GM18517 (cell line): ENCODE measurements around the gene SEC14L5.

Experiments
- ATAC-seq: cut with Tn5 transposase; IDR thresholded peaks from one replicate; pipeline ENCODE4 v1.9.1; 2021; ENCODE audit warnings: mild to moderate bottlenecking, moderate library complexity; ENCODE audit not compliant: unreplicated experiment

The SEC14L5 gene

DNA sequence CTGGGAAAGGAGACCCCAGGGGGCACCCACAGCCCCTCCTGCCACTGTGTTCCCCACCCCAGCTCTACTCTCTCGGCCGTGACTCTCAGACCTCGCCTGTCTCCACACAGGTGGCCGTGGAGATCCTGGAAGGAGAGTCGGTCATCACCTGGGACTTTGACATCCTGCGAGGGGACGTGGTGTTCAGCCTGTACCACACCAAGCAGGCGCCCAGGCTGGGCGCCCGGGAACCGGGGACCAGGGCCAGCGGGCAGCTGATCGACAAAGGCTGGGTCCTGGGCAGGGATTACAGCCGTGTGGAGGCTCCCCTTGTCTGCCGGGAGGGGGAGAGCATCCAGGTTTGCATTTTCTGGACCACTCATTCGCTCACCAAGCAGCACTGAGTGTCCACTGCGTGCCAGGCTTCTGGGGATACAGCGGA lies 50.2 kb downstream of the SEC14L5 start:
- ATAC-seq, result no peak

DNA sequence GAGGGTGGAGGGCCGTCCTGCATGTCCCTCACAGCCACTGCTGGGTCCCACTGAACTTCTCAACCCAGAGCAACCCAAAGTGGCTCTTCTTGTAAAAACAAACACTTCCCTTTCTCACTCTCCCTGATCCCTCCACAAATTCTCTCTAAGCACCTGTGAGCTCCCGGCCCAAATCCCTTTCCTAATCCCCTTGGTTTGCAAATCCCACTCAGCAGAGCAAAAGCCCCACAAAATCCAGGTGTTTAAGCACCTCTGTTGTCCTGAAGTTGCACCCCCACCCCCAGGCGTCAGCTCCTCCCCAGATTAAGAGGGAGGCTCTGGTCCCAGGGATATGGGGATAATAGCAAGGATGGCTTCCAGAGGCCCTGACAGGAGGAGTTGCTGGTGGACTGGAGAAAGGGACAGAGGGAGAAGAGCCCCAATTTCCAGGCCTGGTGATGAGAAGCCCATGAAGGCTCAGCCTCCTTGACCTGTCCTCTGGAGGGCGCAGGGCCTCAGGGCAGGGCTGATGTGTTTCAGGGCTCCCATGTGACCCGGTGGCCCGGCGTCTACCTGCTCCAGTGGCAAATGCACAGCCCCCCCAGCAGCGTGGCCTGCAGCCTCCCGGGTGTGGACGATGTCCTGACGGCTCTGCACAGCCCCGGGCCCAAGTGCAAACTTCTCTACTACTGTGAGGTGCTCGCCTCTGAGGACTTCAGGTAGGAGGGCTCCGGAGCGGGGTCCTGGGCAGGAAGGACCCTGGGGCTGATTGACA lies 52.6 kb downstream of the SEC14L5 start:
- no peak for ATAC-seq

DNA sequence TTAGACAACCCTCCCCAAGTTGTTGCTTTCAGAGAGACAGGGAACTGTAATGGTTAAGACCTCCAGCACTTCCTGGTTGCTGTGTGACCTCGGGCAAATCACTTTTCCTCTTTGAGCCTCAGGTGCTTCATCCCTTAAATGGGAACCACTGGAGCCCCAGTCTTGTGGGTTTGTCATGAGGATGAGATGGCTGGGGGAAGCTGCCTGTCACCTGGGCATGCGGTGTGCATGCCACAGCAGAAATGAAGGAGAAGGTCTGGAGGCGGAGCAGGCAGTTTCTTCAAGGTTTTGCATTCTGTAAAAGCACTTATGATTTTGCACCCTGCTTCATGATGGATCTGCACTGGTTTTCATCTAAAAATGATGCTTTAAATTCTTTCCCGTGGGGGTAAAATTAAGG lies 53.5 kb downstream of the SEC14L5 start:
- ATAC-seq, result no peak

DNA sequence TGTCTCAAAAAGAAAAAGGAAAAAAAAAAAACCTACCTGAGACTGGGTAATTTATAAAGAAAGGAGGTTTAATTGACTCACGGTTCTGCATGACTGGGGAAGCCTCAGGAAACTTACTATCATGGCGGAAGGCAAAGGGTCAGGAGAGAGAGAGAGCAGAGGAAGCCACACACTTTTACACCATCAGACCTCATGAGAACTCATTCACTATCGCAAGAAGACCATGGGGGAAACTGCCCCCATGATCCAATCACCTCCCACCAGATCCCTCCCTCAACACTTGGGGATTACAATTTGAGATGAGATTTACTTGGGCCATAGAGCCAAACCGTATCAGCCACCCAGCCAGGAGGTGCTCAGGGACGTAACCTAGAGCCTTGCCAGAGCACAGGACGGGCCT lies 54.8 kb downstream of the SEC14L5 start:
- no peak for ATAC-seq

DNA sequence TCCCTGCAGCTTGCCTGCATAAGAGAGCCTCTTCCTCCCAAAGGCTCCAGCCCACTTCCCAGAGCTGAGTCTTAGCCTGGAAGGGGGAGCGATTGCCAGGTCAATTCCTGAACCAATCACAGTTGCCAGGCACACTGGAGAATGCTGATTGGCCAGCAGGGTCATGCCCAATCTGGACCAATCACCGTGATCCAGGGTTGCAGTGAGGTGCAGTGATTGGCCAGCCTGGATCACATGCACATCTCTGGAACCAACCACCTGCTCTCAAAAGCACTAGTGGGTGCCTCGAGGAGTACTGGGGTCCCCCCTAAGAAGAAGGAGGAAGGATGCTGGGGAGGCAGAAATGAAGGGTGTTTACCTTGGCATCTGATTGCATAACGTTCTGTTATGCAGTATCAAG lies 57.2 kb downstream of the SEC14L5 start:
- no peak for ATAC-seq

DNA sequence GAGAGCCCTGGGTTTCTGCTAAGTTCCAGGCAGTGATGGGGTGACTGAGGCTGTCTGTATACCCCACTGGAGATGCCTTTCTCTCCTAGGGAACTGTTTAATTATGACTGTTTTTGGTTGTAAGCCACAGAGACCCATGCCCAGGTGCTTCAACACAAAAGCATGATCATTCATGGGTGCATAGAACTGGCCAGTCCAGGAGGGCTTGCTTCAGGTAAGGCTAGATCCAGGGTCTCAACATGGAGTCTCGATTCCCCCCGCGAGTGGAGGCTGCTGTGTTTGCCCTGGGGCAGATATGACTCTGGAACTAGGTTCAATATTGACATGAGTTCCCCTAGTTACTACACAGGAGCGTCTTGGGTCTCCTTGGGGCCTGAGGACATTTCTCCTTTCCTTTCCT lies 57.8 kb downstream of the SEC14L5 start:
- no peak for ATAC-seq

DNA sequence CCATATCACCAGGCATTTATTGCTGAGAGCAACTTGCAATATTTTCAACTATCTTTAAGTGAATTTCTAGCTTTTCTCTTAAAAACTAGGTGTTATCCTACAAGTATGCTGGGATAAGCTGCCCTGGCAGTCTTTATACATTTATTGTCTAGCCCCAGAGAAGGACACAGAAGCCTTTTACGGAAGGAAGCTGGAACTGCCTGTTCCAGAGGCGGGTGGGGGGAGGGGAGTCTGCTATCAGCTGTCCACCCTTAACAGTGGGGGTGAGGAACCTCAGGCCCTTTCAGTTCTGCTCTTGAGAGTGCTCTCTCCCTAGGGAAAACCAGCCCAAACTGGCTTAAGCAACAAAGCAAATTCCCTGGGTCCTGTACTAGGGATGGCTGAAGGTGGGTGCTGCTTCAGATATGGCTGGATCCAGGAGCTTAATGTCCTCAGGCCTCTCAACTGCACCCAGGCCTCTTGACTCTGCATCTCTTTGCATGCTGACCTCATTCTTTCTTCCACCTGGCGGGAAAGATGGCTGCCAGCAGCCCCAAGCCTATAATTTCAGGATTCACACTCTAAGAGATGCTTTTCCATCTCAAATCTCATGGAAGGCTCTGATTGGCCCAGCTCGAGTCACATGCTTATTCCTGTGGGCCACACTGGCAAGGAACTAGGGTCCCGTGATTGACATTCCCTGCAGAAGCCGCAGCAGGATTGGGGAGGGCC lies 59.0 kb downstream of the SEC14L5 start:
- ATAC-seq, result no peak

DNA sequence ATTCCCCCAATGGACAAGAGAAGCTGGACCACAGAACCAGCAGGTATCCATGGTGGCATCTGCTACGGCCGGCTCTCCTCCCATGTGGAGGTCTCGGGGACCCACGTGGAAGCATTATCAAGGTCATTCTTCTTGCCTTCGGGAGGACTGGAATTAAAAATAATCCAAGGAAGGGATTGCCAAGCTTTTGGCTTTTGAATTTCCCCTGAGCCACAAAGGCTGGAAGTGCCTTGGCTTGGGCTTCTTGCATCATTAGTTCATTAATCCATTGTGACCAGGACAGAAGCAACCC lies 59.5 kb downstream of the SEC14L5 start:
- no peak for ATAC-seq

DNA sequence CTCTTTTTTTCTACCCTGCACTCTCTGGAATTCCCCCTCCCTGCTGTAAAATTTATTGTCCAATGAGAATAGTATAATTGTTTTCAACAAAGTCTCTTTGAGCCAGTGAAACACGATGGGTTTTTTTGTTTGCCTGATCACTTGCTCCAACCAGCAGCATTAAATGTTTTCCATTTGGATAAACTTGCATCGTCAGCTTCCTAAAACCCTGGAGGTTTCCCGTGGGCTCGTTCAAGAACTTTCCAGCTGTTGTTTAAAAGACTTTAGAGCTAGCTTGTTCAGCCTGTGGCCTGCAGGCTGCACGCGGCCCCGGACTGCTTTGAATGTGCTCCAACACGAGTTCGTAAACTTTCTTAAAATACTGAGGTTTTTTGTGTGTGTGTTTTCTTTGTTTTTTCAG lies 60.7 kb downstream of the SEC14L5 start:
- no peak for ATAC-seq

DNA sequence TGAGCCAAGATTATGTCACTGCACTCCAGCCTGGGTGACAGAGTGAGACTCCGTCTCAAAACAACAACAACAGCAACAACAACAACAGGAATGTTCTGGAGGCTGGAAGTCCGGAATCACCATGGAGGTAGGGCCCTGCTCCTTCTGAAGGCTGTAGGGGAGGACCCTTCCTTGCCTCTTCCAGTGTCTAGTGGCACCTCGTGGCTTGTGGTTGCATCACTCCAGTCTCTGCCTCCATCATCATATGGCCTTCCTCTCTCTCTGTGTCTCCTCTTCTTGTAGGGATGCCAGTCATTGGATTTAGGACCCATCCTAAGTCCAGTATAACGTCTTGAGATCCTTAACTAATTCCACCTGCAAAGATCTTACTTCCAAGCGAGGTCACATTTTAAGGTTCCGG lies 61.6 kb downstream of the SEC14L5 start:
- ATAC-seq, result no peak

DNA sequence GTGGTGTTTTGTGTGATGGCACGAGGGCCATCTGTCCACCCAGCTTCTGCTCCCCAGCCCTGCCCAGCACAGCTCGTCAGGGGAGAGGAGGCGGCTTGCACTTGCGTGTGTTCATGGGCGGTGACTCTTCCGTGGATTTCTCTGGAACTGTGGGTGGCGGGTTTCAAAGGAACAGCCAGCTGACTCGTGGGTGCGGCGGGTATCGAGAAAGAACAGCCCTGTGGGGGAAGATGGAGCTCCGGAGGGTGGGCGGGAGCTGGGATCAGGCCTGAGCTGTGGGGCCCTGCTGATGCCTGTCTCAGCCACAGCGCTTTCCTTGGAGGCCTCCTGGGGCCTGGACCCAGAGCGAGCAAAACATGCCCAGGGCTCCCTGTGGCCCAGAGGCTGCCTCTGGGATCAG lies 62.4 kb downstream of the SEC14L5 start:
- ATAC-seq, result no peak

DNA sequence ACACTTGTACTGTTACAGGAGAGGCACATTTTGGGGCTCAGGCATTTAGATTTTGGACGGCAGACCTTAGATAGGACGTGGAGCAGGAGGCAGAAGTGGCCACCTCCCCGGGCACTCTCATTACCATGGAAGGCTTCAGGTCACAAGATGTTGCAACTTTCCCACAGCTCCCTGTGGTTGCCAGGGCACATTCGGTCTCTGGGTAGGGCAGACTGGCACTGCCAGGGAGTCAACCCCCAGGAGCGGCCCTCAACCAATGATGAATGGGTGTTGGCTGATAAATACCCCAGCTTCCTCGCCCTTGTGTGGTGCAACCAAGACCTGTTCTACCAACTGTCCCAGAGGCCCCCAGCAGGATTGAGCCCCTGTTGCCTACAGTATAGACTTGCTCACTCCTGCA lies 64.4 kb downstream of the SEC14L5 start:
- no peak for ATAC-seq

DNA sequence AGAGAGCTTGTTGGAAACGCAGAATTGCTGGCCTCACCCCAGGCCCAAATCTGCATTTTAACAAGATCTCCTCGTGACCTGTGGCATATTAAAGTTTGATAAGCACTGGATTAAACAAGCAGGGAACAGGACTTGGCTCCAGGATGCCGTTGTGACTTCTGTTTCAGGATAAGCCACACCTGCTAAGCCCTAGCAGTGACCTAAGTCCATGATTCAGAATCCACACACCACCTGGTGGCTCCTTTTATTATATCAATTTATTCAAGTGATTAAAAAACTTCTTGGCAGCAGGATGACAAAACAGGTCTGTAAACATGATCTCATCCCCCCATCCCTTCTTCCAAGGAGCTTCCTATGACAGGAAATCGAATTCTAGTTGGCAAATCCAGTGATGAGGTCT lies 66.5 kb downstream of the SEC14L5 start:
- no peak for ATAC-seq

DNA sequence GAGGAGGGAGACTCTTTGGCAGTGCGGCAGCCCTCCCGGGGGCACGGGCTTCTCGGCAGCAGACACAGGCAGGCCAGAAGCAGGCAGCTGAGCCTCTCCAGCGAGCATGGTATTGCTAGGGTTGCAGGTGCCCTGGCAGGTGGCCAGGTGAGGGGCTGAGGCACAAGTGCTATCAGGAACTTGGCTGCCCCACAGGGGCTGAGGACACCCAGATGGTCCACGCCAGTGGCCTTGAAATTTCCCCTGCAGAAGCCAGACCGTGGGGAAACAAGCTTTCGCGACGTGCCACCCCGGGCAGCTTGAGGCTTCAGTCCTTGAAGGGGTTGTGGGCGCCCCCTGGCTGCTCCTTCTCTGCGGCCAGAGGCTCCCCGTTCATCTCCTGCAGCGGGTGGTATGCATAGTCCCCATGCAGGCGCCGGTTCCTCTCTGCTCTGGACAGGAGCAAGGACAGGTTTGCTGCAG lies 67.1 kb downstream of the SEC14L5 start:
- ATAC-seq, result no peak

DNA sequence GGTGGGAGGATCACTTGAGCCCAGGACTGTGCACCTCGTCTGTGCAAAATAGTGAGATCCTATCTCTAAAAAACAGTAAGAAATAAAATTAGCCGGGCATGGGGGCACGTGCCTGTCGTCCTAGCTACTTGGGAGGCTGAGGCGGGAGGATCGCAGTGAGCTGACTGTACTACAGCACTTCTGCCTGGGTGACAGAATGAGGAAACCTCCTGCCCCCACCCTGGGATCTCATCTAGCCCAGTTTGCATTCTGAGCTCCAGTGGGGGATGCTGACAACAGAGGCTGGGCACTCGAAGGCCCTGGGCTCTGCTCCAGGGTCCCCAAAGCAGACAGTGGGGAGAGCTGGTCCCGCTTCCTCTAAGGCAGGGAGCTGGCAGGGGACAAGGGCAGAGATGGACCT lies 68.5 kb downstream of the SEC14L5 start:
- no peak for ATAC-seq

DNA sequence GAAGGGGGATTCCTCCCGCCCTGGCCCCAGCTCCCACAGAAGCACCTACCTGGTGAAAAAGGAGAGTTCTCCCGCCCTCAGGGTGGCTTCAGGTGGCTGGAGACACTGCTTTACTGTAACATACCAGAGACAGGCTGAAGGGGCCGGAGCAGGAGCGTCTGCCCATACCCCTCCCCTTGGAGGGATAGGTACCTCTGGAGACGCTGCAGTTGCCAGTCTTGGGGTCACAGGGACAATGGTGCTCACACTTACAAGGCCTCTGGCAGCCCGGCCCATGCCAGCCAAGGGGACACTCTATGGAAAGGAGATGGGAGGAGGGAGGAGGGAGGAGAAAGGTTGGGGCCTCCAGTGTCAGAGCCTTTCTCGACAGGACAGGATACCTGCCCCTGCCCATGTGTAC lies 69.0 kb downstream of the SEC14L5 start:
- no peak for ATAC-seq

DNA sequence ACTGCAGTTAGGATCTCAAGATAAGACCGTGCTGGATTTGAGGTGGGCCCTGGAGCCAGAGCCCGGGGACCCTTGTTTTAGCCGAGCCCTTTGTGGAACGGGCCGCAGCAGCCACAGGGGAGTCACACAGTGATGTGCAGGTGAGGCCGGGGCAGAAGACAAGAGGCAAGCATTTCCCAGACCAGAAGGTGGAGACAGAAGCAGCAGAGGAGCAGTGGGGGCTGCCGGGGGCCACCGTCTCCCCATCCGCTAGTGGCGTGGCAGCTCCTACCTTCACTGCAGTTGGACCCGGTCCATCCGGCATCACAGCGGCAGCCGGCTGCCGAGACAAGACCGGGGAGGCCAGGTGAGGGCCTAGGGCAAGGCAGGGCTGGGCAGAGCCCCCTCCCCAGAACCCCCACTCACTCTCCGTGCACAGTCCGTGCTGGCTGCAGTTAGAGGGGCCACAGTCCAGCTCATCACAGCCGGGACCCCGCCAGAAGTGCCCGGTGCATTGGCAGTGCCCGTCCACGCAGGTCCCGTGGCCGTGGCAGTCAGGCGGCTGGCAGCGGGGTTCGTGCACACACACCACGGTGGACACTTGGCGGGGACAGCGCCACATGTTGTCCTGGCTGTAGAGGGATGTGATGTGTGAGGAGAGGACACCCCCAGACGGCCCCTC lies 69.6 kb downstream of the SEC14L5 start:
- no peak for ATAC-seq

DNA sequence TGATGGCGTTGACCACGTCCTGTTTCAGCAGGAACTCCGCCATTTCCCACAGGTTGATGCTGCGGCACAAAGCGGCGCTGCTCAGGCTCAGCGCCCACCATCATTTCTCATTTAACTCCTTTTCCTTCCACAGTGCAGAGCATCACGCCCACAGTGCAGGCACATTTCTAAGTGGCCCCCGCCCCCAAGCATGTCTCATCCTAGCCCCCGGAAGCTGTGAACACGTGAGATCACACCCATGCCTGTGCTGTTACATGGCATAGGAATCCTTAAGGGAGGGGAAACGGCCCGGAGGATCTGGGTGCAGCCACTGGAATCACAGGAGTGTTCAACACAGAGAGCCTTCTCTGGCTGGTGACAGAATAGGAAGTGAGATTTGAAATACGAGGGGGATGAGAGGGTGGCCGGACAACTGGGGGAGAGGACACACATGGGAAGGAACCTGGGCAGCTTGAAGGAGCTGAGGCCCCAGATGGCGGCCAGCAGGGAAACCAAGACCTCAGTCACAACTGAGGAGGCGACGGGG lies 70.9 kb downstream of the SEC14L5 start:
- no peak for ATAC-seq

DNA sequence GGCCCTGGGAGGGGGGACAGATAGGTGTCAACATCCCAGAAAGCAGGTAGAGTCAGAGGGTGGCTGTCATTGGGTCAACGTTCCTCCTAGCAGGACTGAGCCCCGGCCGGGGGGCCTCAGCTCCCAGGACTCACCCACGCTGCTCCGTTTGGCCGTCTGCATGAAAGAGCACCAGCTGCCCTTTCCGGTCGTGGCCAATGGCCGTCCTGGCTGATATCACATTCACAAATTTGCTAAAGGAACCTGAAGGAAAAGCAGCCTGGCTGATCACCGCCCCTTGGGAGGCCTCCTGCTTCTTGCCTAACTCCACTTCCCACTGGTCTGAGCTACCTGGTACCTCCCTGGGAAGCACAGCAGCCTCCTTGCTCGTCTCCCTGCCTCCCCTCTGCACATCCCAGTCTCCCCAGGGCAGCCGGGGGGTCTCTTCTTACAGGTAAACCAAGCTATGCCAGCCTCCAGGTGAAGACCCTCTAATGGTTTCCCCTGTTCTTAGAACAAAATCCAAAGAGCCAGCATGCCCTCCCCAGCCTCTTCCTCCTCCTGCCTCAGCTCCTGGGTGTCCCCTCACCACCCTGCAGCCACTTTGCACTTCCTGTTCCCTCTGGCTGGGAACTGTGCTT lies 72.2 kb downstream of the SEC14L5 start:
- no peak for ATAC-seq

DNA sequence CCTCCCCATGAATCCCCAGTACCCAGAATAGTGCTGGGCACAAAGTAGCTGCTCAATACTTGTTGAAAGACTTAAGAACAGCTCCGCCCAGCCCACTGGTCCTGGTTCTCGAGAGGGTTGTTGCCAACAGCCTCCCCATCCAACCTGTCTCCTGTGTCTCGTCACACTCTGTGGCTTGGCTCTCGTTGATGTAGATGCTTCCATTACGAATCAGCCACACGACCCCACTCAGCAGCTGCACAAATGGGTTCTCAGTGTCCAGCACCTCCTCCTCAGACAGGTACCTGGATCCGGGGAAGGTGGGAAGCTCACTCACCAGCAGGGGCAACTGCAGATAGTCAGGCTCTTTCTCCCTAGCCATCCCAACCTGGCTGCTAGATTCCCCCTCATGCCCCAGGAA lies 73.5 kb downstream of the SEC14L5 start:
- ATAC-seq, result no peak

DNA sequence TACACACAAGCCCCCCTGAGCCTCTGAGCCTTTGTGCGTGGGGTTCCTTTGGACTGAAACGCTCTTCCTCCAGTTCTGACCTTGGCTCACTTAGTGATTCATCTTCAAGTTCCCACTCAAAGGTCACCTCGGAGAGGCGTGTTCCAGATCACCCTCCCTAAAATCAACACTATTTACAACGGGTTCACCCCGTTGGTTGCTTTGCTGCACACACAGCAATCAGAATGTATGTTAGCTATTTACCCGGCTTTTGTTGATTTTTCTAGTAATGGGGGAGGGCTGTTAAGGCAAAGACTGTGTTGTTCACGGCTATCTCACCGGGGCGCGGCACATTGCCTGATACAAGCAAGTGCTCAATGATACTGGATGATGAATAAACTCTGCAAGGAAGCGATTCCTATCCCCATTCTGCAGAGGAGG lies 74.6 kb downstream of the SEC14L5 start:
- no peak for ATAC-seq
